ENCODE data around the gene GNB1L.

DNA sequence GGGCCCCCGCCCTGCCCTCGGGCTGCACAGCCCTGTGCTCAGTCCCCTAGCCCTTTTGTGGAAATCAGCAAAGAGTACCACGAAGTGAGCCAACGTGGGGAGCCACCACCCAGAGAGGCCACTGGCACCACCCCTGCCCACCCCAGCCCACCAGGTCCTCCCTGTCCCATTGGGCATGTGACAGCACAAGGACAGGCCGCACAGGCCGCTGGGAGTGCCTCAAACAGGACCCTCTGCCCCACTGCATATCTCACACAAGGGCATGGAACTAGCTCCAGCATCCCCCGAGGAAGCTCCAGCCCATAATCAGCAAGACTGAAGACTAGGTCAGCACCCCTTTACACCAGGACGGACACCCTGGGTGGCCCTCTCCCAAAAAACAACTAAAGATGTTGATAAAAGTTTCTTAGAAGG lies 29.7 kb downstream of the GNB1L start:
- TF ChIP-seq, protein P1, sequence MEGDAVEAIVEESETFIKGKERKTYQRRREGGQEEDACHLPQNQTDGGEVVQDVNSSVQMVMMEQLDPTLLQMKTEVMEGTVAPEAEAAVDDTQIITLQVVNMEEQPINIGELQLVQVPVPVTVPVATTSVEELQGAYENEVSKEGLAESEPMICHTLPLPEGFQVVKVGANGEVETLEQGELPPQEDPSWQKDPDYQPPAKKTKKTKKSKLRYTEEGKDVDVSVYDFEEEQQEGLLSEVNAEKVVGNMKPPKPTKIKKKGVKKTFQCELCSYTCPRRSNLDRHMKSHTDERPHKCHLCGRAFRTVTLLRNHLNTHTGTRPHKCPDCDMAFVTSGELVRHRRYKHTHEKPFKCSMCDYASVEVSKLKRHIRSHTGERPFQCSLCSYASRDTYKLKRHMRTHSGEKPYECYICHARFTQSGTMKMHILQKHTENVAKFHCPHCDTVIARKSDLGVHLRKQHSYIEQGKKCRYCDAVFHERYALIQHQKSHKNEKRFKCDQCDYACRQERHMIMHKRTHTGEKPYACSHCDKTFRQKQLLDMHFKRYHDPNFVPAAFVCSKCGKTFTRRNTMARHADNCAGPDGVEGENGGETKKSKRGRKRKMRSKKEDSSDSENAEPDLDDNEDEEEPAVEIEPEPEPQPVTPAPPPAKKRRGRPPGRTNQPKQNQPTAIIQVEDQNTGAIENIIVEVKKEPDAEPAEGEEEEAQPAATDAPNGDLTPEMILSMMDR (IDR thresholded peaks at IDR 0.05; ENCODE audit: low read length): no peak
- TF ChIP-seq EZH2 (optimal IDR thresholded peaks at IDR 0.05; ENCODE audit: low read depth, low read length) (no peak), EZH2phosphoT487 (IDR thresholded peaks at IDR 0.05; ENCODE audit: low read length) (no peak)
